ENCODE results near the gene GAS2L2. TPM values are rescaled to one million over a fixed set of nuclear protein-coding genes. Genes with fewer than 3 reads are reported as not detected.
"Not testable (repeated sequence)": the region's sequence is repeated elsewhere in the genome, so short reads cannot be mapped to it uniquely, and the experiment has no call there.

Gene GAS2L2
- polyA plus RNA-seq, 5 donors = 0.17 to 2.4 (median 1.1) TPM

DNA sequence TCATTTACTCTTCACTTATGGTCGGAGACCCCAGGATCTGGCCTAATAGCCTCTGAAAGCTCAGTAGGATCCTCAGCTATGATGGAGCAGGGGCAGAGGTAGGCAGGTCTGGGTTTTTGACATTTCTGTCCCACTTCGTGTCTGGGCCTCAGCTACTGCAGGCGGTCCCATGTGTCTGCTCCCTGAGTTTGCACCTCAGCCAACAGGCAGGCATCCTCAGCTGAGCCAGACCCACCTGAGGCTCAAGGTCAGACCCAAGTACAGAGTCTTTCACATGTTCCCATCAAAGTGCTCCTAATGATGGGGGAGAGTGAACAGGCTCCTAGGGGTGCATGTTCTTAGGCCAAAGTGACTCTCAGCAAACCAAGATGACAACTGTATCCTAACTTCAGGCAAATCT, 24.5 kb downstream of the GAS2L2 start:
- DNase-seq = no peak

DNA sequence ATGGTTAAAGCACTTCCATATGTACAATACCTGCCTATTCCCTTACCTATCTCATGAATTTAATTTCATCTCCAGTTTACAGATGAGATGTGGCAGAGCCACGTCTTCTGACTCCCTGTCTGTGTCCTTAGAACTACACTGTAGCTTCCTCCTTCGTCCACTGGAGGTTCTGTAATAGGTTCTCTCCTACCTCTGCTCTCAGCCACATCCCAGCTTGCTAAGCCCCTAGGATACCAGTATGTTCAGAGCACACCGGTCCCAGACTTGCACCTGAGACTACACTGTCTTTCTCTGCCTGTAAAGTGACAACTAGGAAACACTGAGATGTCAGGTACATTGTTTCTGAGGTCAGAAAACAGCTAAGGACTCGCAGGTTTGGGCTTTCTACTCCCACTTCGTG, 25.4 kb downstream of the GAS2L2 start:
- no peak for DNase-seq

DNA sequence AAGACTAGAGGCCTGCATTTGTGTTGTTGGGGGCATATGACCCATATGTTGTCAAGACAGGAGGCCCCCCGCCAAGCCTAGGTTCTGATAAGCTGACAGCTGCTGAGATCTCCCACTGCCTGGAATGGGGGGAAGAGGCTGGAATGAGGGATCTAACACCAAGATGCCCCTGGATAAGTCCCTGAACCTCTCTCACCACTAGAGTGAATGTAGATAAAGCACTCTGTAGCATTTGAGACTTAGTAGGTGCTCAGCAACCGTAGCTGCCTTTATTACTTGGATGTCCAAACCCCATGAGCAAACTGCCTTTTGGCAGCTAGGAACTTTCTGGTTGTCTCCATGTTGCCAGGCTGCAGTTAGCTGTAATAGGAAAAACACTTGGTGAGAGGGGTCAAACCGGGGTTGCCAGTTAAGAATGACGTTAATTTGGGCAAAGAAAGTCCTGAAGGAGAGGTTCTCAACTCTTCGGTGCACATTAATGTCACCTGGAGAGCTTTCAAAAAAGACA, 26.0 kb downstream of the GAS2L2 start:
- no peak for DNase-seq

DNA sequence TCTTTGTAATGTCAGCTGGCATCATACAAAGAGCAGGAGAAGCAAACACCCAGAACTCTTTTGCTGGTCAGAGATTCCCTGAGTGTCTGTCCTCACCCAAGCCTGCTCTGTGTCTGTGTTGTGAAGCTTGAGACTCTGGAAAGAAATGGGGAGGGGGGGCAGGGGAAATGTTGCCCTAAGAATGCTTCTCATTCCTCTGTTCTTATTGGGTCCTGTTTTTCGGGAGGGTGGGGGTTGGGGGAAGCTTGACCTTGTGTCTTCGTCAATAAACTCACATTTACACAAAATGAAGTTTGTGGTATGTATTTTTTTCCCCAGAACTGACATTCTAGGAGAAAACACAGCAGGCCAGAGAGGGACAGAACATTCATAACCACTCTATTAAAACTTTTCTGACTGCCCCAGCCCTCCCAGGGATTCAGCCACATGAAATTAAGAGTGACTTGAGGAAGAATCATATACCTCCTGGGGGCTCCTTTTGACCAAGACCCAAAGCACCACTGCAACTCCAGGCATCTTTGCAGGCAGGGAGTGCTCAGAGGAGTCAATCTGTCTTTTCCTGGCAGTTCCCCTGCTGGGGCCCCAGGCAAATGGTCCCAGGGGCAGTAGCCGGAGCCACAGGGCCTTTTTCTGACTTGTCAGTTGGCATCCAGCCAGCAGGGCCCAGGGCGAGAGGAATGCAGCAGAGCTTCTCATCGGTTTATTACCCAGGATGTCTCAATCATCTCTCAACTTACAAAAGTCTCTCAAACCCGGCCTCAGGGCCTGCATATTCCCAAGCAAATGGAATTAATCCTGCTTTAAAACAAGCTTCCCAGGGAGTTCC, 26.7 kb downstream of the GAS2L2 start:
- DNase-seq = no peak

DNA sequence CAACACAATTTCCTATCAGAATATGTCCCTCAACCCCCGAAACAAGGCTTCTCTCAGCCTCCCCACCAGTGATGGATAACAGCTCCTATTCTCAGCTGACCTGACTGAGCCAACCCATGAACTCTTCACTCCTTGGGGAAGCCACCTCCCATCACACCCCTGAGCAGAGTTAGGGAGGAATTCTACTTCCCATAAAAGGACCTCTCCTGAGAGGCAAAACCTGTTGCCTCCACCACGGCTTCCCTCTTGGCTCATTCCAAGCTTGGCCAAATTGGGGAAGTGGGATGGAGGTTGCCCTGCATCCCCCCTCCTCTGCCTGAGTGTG, 27.3 kb downstream of the GAS2L2 start:
- DNase-seq = no peak

DNA sequence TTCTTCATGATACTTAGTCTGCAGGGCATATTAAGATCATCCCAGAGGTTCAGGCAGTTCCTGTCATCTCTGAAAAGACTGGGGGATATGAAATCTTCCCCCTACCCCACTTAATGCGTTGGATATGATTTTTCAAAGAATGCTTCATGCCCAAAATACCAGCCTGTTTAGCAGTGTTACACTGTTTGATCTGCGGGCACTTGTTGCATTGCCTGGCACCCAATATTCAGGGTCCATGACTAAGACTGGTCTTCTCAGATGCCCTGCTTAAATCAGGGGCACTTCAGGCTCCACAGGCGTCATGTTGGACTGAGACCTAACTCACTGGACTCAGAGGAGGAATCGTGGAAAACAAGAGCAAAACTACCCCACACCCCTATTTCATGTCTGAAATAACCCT, 28.0 kb downstream of the GAS2L2 start:
- no peak for DNase-seq

DNA sequence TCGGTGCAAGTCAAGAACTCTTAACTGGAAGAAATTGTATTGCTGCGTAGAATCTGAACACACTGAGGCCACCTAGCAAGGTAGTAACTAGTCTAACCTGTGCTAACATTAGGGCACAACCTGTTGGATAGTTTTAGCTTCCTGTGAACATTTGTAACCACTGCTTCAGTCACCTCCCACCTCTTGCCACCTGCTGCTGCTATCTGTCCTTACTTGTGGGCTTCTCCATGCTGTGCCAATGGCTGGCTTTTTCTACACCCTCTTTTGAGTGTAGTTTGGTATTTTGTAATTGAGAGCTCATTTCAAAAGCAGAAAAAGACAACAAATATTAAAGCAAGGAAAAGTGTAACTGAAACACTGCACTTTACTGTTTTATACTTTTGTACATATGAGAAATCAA, 29.3 kb downstream of the GAS2L2 start:
- no peak for DNase-seq

DNA sequence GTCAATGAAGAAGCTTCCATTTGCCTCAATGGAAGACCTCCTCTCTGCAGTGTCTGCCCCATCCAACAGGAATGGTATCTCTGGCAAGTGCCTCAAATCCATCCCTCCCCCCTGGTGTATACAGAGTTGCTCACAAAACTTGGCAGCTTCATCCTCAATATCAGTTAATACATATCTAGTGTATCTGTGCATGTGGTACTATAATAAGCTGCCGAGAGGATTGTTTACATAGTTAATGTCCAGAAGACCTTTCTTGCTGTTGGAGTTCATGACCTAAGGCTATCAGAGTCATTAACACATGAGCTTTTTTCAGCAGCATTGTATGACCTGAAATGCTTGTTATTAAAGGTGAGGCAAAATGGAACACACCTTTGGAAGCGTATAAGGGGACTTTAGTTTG, 35.6 kb downstream of the GAS2L2 start:
- DNase-seq = no peak

DNA sequence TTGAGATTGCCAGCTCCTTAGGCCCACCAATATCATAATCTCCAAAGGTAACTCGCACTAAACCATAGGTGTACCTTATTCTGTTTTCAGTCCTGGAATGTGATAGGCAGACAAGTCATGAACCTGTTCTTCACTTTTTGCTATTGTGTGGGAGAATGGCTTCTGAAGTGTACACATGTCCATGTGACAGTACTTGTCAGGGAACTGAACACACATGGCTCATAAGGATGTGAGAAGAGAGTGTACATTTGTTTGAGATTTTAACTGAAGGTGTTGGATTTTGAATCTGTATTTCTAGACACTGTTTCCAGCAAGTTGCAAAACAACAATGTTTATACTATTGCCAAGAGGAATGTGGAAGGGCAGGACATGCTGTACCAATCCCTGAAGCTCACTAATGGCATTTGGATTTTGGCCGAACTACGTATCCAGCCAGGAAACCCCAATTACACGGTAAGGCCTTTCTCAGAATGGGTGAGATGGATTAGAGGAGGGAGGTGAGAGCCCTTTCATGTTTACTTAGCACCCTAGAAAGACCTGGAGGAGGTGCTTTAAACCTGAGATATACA, 36.1 kb downstream of the GAS2L2 start:
- no peak for DNase-seq

DNA sequence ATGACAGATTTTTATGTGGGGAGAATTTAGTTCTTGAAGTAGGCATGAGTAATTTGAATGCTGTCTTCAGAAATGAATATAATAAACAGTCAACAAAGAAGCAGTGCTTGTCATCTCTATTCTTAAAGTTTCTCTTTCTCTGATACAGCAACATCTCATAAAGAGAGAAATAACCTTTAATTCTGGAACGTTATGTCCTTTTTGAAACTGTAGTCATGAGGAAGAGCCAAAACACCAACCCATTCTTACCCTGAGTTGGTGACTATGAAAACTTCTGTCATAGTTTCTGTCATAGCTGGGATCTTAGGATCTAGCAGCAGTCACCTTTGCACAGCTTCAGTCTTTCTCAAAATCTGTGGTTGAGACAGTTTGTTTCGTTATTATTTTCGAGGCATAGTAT, 36.9 kb downstream of the GAS2L2 start:
- no peak for DNase-seq

DNA sequence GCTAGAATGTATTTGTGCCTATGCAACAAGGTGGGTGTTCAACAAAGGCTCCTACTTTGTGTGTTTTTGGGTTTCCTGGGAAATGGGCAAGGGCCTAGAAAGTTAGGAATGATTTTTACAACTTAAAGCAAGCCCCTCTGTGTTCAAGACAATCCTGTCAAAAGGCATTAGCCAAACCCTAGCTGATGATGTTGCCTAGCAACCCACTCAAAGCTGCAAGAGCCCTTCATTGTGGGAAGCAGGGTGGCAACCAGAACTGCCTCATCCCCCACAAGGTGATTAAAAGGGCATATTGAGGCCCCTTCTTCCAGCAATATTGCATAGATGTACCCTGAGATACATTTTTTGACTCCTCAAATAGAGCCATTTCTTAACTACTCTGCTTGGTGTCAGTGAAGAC, 37.6 kb downstream of the GAS2L2 start:
- no peak for DNase-seq

DNA sequence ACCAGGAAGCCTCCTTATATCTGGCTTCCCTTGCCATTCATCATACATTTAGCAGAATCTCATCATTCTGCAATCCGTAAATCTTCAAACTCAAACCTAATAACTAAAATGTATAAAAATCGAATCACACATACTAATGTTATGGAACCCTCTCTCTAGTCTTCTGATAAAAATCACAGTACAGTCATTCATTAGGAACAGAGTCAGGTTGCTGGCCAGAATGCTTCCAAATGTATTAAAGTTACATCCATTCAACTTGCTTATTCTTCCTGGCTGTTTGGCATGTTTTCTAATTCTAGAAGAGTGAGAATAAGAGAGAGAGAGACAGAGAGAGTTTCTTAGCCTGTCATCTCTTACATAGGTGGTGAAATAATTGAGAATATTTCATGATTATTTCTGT, 38.1 kb downstream of the GAS2L2 start:
- no peak for DNase-seq

DNA sequence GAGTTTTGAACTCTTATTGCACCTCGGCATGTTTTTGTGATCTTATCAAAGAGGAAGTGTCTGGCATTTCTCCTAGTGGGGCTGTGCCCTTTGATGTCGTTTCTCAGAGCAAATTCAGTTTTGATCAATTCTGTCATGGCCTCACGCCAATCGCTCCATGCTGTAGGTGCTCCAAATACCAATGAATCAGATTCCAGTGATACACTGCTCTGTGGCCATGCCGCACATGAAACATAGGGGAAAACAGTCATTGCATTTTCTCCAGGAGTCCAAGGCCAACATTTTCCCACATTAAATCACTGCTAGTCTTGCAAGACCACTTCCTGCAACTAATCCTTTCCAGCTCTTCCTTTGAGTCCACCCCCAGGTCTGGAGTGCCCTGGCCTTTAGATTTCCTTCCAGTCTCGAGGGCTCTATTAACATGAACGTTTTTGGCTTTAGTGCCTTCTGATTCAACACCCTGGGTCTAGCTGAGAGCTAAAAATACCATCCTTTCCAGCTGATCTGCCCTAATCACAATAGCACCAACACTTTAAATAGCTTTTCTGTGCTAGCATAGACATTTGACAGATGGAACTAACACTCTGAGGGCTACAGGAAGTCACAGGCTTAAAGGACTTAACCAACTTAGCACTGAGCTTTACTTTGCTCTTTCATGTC, 39.8 kb downstream of the GAS2L2 start:
- no peak for DNase-seq

DNA sequence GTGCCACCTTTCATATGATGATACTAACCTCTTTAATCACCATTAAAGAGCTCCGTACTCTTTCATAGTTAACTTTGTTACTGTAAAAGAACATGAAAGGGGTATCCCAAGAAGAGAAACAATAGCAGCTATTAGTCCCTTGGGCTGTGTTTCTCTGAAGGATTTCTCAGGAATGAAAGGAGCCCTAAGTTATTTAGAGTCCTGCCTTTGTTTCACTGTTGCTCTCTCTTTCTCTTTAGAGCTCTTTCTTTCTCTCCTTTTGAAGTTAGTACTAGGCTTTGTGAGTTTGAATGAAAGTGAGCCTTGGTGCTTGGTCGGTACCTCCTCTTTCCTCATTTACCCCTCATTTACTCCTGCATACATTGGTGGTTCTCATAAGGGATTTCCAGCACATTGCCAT, 42.1 kb downstream of the GAS2L2 start:
- no peak for DNase-seq

DNA sequence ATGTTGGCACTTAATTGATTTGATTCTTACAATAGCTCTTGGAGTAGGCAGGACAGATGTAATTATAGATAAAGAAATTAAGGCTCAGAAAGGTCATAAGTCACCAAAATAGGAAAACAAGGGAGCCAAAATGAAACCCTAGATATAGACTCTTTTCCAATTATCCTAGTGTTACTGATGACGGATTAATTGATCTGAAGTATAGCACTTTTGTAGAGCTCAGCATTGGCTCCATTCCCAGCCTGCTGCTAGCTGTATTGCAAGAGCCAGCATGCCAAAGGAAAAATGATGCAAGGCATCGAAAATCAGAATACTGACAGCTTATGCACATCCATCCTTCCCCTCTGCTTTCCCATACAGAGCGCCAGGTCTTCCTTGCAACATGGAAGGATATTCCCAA, 43.2 kb downstream of the GAS2L2 start:
- no peak for DNase-seq

DNA sequence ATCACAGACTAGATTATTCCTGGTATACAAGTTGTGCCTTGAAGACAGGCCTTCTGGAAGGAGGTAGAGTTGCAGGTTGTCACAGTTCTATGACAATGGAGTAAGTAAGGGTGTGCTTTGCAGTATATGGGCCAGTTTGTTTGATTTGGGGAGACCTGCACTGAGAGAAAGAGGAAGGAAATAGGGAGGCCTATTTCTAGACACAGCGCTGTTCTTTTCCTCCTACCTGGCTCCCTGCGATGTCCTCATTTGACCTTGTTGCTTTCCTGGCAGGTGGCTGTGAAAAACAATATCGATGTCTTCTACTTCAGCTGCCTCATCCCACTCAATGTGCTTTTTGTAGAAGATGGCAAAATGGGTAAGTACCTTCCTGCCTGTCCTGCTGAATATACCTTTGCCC, 44.1 kb downstream of the GAS2L2 start:
- DNase-seq = no peak

DNA sequence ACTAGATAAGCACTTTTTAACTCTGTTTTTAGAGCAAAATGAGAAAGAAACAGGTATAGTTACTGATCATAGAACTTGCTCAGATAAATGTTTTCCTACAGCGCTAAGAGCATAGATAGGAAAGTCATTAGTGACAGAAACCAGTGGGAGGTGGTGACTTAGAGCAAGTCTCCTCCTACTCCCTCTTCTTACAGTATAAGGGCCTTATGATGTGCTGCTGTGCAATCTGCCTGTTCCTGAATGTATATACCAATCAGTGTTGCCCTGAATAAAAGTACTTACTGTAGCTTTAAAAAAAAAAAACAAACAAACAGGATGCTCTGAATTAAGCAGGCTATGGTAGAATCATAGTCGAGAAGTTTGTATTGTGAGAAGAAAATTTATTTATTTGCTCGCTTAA, 44.9 kb downstream of the GAS2L2 start:
- DNase-seq = no peak

DNA sequence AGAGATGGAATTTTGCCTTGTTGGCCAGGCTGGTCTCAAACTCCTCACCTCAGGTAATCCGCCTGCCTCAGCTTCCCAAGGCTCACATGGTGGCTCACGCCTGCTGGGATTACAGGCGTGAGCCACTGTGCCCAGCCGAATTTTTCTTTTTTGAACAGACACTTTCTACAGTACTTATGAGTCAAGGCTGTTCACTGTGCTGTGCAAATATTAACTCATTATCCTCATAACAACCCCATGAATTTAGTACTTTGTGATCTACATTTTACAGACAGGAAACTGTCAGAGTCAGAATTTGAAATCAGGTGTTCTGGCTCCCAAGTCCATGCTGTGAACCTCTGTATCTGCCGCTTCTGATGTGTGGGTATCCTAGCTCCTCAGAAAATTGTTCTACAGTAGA, 47.3 kb downstream of the GAS2L2 start:
- DNase-seq = no peak

DNA sequence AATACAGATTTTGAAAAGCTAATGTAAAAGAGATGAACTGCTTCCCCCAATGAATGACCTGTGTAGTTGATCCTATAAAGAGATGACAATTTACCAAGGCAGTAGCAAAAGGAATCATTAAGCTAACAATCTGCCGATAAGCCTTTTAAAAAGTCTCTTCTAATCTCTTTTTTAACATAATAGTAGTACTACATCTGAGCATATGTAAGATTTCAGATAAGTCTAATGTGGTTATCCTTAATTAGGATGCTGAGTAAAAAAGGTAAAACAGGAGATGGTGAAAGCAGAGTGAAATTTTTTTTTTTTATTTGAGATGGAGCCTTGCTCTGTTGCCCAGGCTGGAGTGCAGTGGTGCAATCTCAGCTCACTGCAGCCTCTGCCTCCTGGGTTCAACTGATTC, 47.8 kb downstream of the GAS2L2 start:
- no peak for DNase-seq

DNA sequence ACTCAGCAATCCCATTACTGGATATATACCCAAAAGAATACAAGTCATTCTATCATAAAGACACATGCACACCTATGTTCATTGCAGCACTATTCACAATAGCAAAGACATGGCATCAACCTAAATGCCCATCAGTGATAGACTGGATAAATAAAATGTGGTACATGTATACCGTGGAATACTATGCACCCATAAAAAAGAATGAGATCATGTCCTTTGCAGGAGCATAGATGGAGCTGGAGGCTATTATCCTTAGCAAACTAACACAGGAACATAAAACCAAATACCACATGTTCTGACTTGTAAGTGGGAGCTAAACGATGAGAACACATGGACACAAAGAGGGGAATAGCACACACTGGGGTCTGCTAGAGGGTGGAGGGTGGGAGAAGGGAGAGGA, 49.7 kb downstream of the GAS2L2 start:
- not testable (repeated sequence) for DNase-seq

DNA sequence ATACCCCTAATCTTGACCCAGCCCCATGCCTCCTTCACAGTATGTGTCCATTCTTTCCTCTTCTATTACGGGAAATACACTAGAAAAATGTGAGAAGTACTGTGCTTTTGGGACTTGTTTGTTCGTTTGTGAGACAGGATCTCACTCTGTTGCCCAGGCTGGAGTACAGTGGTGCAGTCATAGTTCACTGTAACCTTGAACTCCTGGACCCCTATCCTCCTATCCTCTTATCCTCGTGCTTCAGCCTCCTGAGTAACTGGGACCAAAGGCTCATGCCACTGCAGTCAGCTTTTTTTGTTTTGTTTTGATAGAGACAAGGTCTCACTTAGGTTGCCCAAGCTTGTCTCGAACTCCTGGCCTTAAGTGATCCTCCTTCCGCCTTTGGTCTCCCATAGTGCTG, 51.5 kb downstream of the GAS2L2 start:
- no peak for DNase-seq

DNA sequence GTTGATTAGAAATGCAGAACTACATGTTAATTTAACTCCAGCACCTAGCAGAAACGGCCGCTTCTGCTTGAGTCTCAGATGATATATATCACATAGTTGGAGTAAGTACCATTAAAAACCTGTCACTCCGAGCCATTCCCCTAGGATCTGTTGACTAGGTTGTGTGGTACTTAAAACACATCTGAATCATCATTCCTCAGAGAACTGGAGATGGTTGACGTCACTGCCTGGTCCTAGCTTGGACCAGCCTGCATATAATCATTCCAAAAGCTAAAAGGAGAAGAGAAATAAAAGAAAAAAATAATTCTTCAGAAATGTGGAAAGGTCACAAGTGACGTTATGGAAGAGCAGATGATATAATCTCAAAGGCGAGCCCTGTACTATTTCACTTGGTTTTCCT, 52.9 kb downstream of the GAS2L2 start:
- DNase-seq = no peak

DNA sequence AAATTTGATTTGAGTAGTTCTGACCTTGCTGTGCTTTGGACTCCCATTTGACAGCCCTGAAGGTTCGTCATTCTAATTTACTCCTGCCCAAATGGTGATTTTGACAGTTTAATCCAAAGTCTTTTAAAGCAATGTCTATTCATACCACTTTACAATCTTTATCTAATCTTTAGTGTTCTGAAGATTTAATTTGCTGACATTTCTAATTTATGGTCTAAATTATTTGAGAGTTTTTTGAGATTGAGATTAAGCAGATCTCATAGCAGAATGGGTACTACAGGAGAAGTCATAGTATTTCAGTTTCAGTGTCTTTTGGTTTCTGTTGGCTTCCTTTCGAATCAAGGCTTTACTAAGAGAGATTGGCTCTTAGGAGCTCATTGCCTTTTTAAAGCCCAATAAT, 54.2 kb downstream of the GAS2L2 start:
- DNase-seq = no peak
